ENCODE data around the gene LGMN.
"Not testable (repeated sequence)": the region's sequence is repeated elsewhere in the genome, so short reads cannot be mapped to it uniquely, and the experiment has no call there.

Gene LGMN

GRCh38 chr14:92759679-92760523, 11.5 kb upstream of the LGMN start:
- peak; percentile 60 to 62 for ATAC-seq

GRCh38 chr14:92759300-92759678, 10.9 kb upstream of the LGMN start:
- peak in 1 of 2 donors; percentile 42 for ATAC-seq

GRCh38 chr14:92756446-92756845, 8.0 kb upstream of the LGMN start:
- no peak for ATAC-seq

GRCh38 chr14:92755495-92755894, 7.1 kb upstream of the LGMN start:
- ATAC-seq, result peak; percentile 27 to 67

GRCh38 chr14:92754966-92755365, 6.5 kb upstream of the LGMN start:
- no peak for ATAC-seq

GRCh38 chr14:92753250-92753649, 4.8 kb upstream of the LGMN start:
- no peak for ATAC-seq

- no peak for ATAC-seq
Measured at GRCh38 chr14:92751819-92752218, 3.4 kb upstream of the LGMN start.

GRCh38 chr14:92750994-92751400, 2.6 kb upstream of the LGMN start:
- ATAC-seq, result no peak

GRCh38 chr14:92750222-92750728, 1.8 kb upstream of the LGMN start:
- not testable (repeated sequence) for ATAC-seq

- ATAC-seq, result no peak
Measured at GRCh38 chr14:92747701-92748258, 647 bp downstream of the LGMN start.

GRCh38 chr14:92744198-92744597, 4.2 kb downstream of the LGMN start:
- ATAC-seq, result no peak

- no peak for ATAC-seq
Measured at GRCh38 chr14:92740440-92740839, 8.0 kb downstream of the LGMN start.

- no peak for ATAC-seq
Measured at GRCh38 chr14:92737619-92738188, 10.7 kb downstream of the LGMN start.

- peak; percentile 28 to 48 for ATAC-seq
Measured at GRCh38 chr14:92737206-92737605, 11.2 kb downstream of the LGMN start.

GRCh38 chr14:92735344-92735743, 13.1 kb downstream of the LGMN start:
- no peak for ATAC-seq

GRCh38 chr14:92734618-92735017, 13.8 kb downstream of the LGMN start:
- ATAC-seq, result no peak

GRCh38 chr14:92733007-92733406, 15.4 kb downstream of the LGMN start:
- no peak for ATAC-seq

- no peak for ATAC-seq
Measured at GRCh38 chr14:92731622-92732115, 16.8 kb downstream of the LGMN start.

GRCh38 chr14:92729634-92730358, 18.6 kb downstream of the LGMN start:
- peak; percentile 45 to 65 for ATAC-seq

GRCh38 chr14:92728759-92729364, 19.6 kb downstream of the LGMN start:
- ATAC-seq, result peak; percentile 87 to 91

- ATAC-seq, result no peak
Measured at GRCh38 chr14:92726933-92727262, 21.5 kb downstream of the LGMN start.

- ATAC-seq, result peak; percentile 29 to 50
Measured at GRCh38 chr14:92726135-92726932, 22.1 kb downstream of the LGMN start.
